ENCODE data around the gene UTP4. TPM values are rescaled to one million over a fixed set of nuclear protein-coding genes. Genes with fewer than 3 reads are reported as not detected.

The UTP4 gene
- total and polyA plus RNA-seq, 4 donors: 15.7 to 37.6 (median 26.6) TPM

DNA sequence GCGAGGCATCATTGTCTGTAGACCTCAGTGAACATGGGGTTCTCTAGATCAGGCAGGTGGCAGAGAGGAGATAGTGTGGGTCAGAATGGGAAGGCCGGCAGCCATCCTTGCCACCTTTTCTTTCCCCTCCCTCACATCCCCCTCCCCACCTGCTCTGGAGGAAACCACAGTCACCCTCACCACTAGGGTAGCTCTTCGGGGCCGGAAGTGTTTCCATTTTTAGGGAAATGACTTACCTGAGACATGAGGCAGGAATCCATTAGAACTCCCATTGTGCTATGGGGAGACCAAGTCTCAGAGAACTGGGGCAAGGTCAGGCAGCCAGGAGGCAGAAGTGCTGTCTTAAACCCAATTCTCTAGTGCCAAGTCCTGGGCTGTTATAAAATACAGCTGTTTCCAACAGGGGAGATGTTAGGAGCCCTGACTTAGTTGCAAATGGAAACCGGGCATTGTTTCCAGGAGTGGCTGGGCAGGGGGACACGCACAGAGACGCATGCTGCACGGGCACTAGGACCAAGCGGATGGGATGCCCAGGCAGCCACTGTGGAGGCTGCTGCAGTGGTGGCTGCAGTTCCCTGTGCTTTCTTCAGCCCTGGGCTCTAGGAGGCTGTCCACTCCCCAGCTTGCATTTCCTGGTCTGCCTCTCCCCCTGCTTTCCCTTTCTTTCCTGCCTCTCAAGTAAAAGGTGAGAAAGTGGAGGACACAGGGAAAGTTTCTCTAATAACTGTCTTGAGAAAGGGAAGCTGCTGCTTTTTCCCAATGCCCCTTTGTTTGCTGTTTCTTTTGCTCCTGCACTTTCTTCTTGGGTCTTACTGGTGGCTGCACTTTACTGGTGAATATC lies 24.2 kb upstream of the UTP4 start:
- DNase-seq (peak in 1 of 2 donors; percentile 26), ATAC-seq (ENCODE audit: low FRiP score) (no peak)
- Histone ChIP-seq H3K27me3 (ENCODE audit: control insufficient read depth in 1 of 2, insufficient read depth in 2 of 2, low read length in 1 of 2) (no peaks in the 10 kb centered on the region), H3K9me3 (ENCODE audit: control insufficient read depth, low read length) (no peaks in the 10 kb centered on the region), H3K36me3 (ENCODE audit: control insufficient read depth in 1 of 2, insufficient read depth in 2 of 2, low read length in 1 of 2) (peaks cover 0 to 4% of the 10 kb centered on the region in 2 donors), H3K27ac (ENCODE audit: low read depth in 1 of 2, low read length in 2 of 2) (no peak overlapping the region), H3K4me1 (ENCODE audit: control insufficient read depth in 1 of 2, insufficient read depth in 2 of 2, low read length in 2 of 2) (no peaks in the 10 kb centered on the region), H3K4me3 (ENCODE audit: low read length in 2 of 2) (no peak overlapping the region)
- intact Hi-C loops (cut with DNase I): no loop called here
- 54% methylated on average over 9 of the region's 9 CpGs for WGBS, 2 donors

GRCh38 chr16:69108905-69109252 lies 23.6 kb upstream of the UTP4 start:
- no peak overlapping the region for H3K27ac ChIP-seq (ENCODE audit: low read depth in 1 of 2, low read length in 2 of 2)
- WGBS, 2 donors: 93 to 95% methylated on average over 4 of the region's 4 CpGs
- no peaks in the 10 kb centered on the region for H3K27me3 ChIP-seq (ENCODE audit: control insufficient read depth in 1 of 2, insufficient read depth in 2 of 2, low read length in 1 of 2)
- H3K4me3 ChIP-seq (ENCODE audit: low read length in 2 of 2): no peak overlapping the region
- no peaks in the 10 kb centered on the region for H3K9me3 ChIP-seq (ENCODE audit: control insufficient read depth, low read length)
- ATAC-seq (ENCODE audit: low FRiP score) (no peak), DNase-seq (peak in 1 of 2 donors; percentile 20)
- H3K4me1 ChIP-seq (ENCODE audit: control insufficient read depth in 1 of 2, insufficient read depth in 2 of 2, low read length in 2 of 2): no peaks in the 10 kb centered on the region
- intact Hi-C loops (cut with DNase I): no loop called here
- H3K36me3 ChIP-seq (ENCODE audit: control insufficient read depth in 1 of 2, insufficient read depth in 2 of 2, low read length in 1 of 2): peaks cover 0 to 4% of the 10 kb centered on the region in 2 donors

GRCh38 chr16:69109486-69110270 lies 22.8 kb upstream of the UTP4 start:
- Histone ChIP-seq H3K4me1 (ENCODE audit: control insufficient read depth in 1 of 2, insufficient read depth in 2 of 2, low read length in 2 of 2) (no peaks in the 10 kb centered on the region), H3K27ac (ENCODE audit: low read depth in 1 of 2, low read length in 2 of 2) (no peak overlapping the region), H3K9me3 (ENCODE audit: control insufficient read depth, low read length) (no peaks in the 10 kb centered on the region), H3K4me3 (ENCODE audit: low read length in 2 of 2) (no peak overlapping the region), H3K36me3 (ENCODE audit: control insufficient read depth in 1 of 2, insufficient read depth in 2 of 2, low read length in 1 of 2) (peaks cover 0 to 4% of the 10 kb centered on the region in 2 donors), H3K27me3 (ENCODE audit: control insufficient read depth in 1 of 2, insufficient read depth in 2 of 2, low read length in 1 of 2) (no peaks in the 10 kb centered on the region)
- WGBS, 2 donors: 94 to 95% methylated on average over 48 of the region's 48 CpGs
- DNase-seq (peak in 1 of 2 donors; percentile 71), ATAC-seq (ENCODE audit: low FRiP score) (no peak)
- intact Hi-C loops (cut with DNase I): no loop called here

- intact Hi-C loops (cut with DNase I): no loop called here
- H3K9me3 ChIP-seq (ENCODE audit: control insufficient read depth, low read length): no peaks in the 10 kb centered on the region
- H3K4me3 ChIP-seq (ENCODE audit: low read length in 2 of 2): no peak overlapping the region
- peaks cover 0 to 5% of the 10 kb centered on the region in 2 donors for H3K36me3 ChIP-seq (ENCODE audit: control insufficient read depth in 1 of 2, insufficient read depth in 2 of 2, low read length in 1 of 2)
- DNase-seq (peak in 1 of 2 donors; percentile 10), ATAC-seq (ENCODE audit: low FRiP score) (no peak)
- no peaks in the 10 kb centered on the region for H3K27me3 ChIP-seq (ENCODE audit: control insufficient read depth in 1 of 2, insufficient read depth in 2 of 2, low read length in 1 of 2)
- 94 to 95% methylated on average over 7 of the region's 7 CpGs for WGBS, 2 donors
- H3K4me1 ChIP-seq (ENCODE audit: control insufficient read depth in 1 of 2, insufficient read depth in 2 of 2, low read length in 2 of 2): no peaks in the 10 kb centered on the region
- H3K27ac ChIP-seq (ENCODE audit: low read depth in 1 of 2, low read length in 2 of 2): no peak overlapping the region
These were observed 22.0 kb upstream of the UTP4 start for GRCh38 chr16:69110406-69110805.

DNA sequence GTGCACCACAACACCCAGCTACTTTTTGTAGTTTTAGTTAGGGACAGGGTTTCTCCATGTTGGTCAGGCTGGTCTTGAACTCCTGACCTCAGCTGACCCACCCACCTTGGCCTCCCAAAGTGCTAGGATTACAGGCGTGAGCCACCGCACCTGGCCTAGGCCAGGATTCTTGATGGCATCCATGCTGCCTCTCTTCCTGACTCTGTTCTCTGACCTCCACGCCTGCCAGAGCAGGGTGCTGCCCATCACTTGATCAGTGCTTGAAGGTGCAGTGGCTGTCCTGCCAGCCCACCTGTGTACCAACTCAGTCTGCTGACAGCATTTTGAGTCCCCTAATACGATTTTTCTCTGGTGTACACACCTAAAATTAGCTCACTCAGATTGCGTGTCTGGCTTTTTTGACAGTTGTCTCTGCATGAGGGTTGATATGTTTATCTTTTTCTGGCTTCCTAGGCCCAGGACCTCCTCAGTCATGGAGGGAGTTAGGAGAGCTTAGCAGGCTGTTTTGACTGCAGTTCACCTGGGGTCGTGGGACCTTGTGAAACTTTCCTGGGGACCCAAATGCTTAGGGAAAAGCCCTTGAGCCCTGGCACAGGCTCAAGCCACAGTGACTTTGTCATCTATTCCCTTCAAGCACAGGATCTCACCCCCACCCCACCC lies 21.1 kb upstream of the UTP4 start:
- ATAC-seq (ENCODE audit: low FRiP score) (no peak), DNase-seq (peak in 1 of 2 donors; percentile 28)
- 90 to 92% methylated on average over 6 of the region's 6 CpGs for WGBS, 2 donors
- H3K36me3 ChIP-seq (ENCODE audit: control insufficient read depth in 1 of 2, insufficient read depth in 2 of 2, low read length in 1 of 2): peaks cover 0 to 5% of the 10 kb centered on the region in 2 donors
- intact Hi-C loops (cut with DNase I): no loop called here
- H3K9me3 ChIP-seq (ENCODE audit: control insufficient read depth, low read length): no peaks in the 10 kb centered on the region
- H3K4me3 ChIP-seq (ENCODE audit: low read length in 2 of 2): no peak overlapping the region
- no peak overlapping the region for H3K27ac ChIP-seq (ENCODE audit: low read depth in 1 of 2, low read length in 2 of 2)
- H3K27me3 ChIP-seq (ENCODE audit: control insufficient read depth in 1 of 2, insufficient read depth in 2 of 2, low read length in 1 of 2): no peaks in the 10 kb centered on the region
- H3K4me1 ChIP-seq (ENCODE audit: control insufficient read depth in 1 of 2, insufficient read depth in 2 of 2, low read length in 2 of 2): no peaks in the 10 kb centered on the region

DNA sequence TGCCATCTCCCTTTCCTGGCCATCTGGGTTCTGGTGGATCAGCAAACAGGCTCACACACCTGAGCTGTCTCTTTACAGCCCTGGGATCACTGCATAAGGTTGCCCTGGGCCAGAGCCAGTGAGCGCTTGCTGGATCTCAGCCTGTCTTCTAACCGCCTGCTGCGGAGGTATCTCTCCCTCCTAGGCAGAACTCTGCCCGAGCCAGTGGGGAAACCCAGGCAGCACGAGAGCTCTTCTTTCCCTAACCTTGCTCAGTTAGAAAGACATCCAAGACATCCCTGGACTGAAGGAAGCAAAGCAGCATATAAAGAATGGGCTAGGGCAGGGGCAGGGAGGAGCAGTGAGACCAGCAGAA lies 20.6 kb upstream of the UTP4 start:
- peaks cover 0 to 5% of the 10 kb centered on the region in 2 donors for H3K36me3 ChIP-seq (ENCODE audit: control insufficient read depth in 1 of 2, insufficient read depth in 2 of 2, low read length in 1 of 2)
- no peaks in the 10 kb centered on the region for H3K9me3 ChIP-seq (ENCODE audit: control insufficient read depth, low read length)
- no peak overlapping the region for H3K4me3 ChIP-seq (ENCODE audit: low read length in 2 of 2)
- no peak overlapping the region for H3K27ac ChIP-seq (ENCODE audit: low read depth in 1 of 2, low read length in 2 of 2)
- intact Hi-C loops (cut with DNase I): no loop called here
- 83 to 91% methylated on average over 5 of the region's 5 CpGs for WGBS, 2 donors
- H3K27me3 ChIP-seq (ENCODE audit: control insufficient read depth in 1 of 2, insufficient read depth in 2 of 2, low read length in 1 of 2): no peaks in the 10 kb centered on the region
- H3K4me1 ChIP-seq (ENCODE audit: control insufficient read depth in 1 of 2, insufficient read depth in 2 of 2, low read length in 2 of 2): no peaks in the 10 kb centered on the region
- ATAC-seq (ENCODE audit: low FRiP score) (no peak), DNase-seq (peak in 1 of 2 donors; percentile 57)

DNA sequence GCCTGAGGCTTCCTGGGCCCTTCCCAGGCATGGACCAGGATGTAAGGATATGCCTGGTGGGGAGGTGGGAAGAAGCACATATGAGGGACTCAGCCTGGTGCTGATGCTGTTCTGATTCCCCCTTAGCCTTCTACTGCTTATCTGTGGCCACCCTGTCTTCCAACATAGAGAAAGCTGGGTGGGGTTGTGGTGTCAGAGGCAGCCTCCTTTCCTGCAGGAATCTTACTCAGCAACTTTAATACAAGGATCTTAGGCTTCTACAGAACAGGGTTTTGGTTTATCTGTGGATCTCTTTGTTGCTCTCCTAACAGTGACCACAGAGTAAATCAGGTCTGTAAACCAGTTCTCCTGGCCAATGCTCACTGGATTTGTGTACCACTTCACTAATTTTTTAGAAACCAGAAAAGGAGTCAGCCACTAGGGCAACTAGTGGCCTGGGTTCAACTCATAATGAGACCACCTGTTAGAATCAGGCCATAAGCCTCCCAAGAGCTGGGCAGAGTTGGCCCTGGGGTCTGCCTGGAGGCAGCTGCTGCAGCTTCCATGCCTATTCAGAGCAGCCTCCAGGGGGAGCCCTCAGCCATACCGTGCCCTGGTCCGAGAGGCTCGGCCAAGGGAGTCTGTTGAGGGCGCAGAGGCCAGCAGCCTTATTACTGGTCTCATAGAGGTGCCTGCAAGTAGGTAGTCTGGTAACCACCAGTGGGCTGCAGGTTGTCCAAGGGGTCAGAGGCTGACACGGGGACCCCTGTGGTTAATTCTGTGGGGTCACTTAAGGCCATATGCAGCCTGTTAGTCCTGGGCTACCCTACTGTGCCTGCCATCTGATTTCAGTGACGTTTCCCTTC lies 19.9 kb upstream of the UTP4 start:
- DNase-seq (peak; percentile 69 to 86), ATAC-seq (ENCODE audit: low FRiP score) (peak; percentile 46)
- no peaks in the 10 kb centered on the region for H3K27me3 ChIP-seq (ENCODE audit: control insufficient read depth in 1 of 2, insufficient read depth in 2 of 2, low read length in 1 of 2)
- H3K4me3 ChIP-seq (ENCODE audit: low read length in 2 of 2): no peak overlapping the region
- H3K4me1 ChIP-seq (ENCODE audit: control insufficient read depth in 1 of 2, insufficient read depth in 2 of 2, low read length in 2 of 2): no peaks in the 10 kb centered on the region
- H3K27ac ChIP-seq (ENCODE audit: low read depth in 1 of 2, low read length in 2 of 2): no peak overlapping the region
- H3K36me3 ChIP-seq (ENCODE audit: control insufficient read depth in 1 of 2, insufficient read depth in 2 of 2, low read length in 1 of 2): peaks cover 0 to 5% of the 10 kb centered on the region in 2 donors
- no peaks in the 10 kb centered on the region for H3K9me3 ChIP-seq (ENCODE audit: control insufficient read depth, low read length)
- intact Hi-C loops (cut with DNase I): no loop called here
- WGBS, 2 donors: 44 to 48% methylated on average over 6 of the region's 6 CpGs

GRCh38 chr16:69113216-69113615 lies 19.2 kb upstream of the UTP4 start:
- Histone ChIP-seq H3K27me3 (ENCODE audit: control insufficient read depth in 1 of 2, insufficient read depth in 2 of 2, low read length in 1 of 2) (no peaks in the 10 kb centered on the region), H3K4me3 (ENCODE audit: low read length in 2 of 2) (no peak overlapping the region), H3K9me3 (ENCODE audit: control insufficient read depth, low read length) (no peaks in the 10 kb centered on the region), H3K36me3 (ENCODE audit: control insufficient read depth in 1 of 2, insufficient read depth in 2 of 2, low read length in 1 of 2) (peaks cover 0 to 5% of the 10 kb centered on the region in 2 donors), H3K27ac (ENCODE audit: low read depth in 1 of 2, low read length in 2 of 2) (no peak overlapping the region), H3K4me1 (ENCODE audit: control insufficient read depth in 1 of 2, insufficient read depth in 2 of 2, low read length in 2 of 2) (no peaks in the 10 kb centered on the region)
- intact Hi-C loops (cut with DNase I): no loop called here
- DNase-seq (peak in 1 of 2 donors; percentile 57), ATAC-seq (ENCODE audit: low FRiP score) (no peak)
- WGBS, 2 donors: 94% methylated on average over 7 of the region's 7 CpGs
